K562 (cell line): ENCODE results near the gene ZNF260. TPM values are rescaled to one million over a fixed set of nuclear protein-coding genes. Genes with fewer than 3 reads are reported as not detected.

Source experiments
- ATAC-seq: fragments of 200-7000 bp; cut with Tn5 transposase; 3 replicates; pipeline ENCODE4 v1.9.1; 2020; ENCODE audit warnings: moderate library complexity
- BruUV-seq: library from RNA; stranded (reverse); fragments of 400-500 nt; replicated peaks from 2 replicates; lab custom pipeline; 2021; lab: Mats Ljungman, UMichigan
- CTCF ChIA-PET: fragments of 300-600 bp; formaldehyde crosslinking; extraction: SDS; loops from one replicate; lab custom pipeline; 2021; ENCODE audit warnings: low intra/inter-chr PET ratio; lab: Yijun Ruan, JAX
- POLR2A ChIA-PET: fragments of 300-600, 350-650 bp; sonication (Branson Sonifier 250); formaldehyde crosslinking; extraction: SDS; loops from one replicate; lab custom pipeline; 2021; ENCODE audit warnings: antibody characterized with exemption, inconsistent platforms; lab: Yijun Ruan, JAX
- DNase-seq, 4 experiments: peaks; one replicate each; pipeline versions ENCODE4 v3.0.0 to v3.0.0-alpha.2; 2011 to 2018; ENCODE audit warnings: low spot score in 3 of 4, mixed read lengths in 3 of 4; ENCODE audit errors: extremely low read depth in 1 of 4
- FAIRE-seq: peaks from 2 replicates; lab custom pipeline; 2011; peaks lifted over from hg19 to GRCh38; lab: Jason Lieb, UNC
- H2AFZ ChIP-seq: 2 replicates; pipeline ENCODE4 v1.6.0; 2011; ENCODE audit warnings: low read depth, low read length, control low read depth, inconsistent platforms
- H3K27ac ChIP-seq: fragments of 200-600 bp; 3 replicates; pipeline ENCODE4 v1.8.0; 2011; ENCODE audit warnings: low read depth, mild to moderate bottlenecking, control low read depth, inconsistent platforms, low read length, moderate library complexity, mixed read lengths; ENCODE audit errors: extremely low read depth
- H3K27me3 ChIP-seq, 2 experiments: fragments of 300-600 bp in 1 of 2; 2 replicates in 1 of 2; 3 replicates in 1 of 2; pipeline versions ENCODE4 v1.6.0 to v1.8.0; 2011; ENCODE audit warnings: inconsistent platforms in 2 of 2, low read length in 2 of 2, mild to moderate bottlenecking in 1 of 2, mixed read lengths in 1 of 2, moderate library complexity in 1 of 2; ENCODE audit not compliant: control insufficient read depth in 2 of 2, insufficient read depth in 2 of 2
- H3K36me3 ChIP-seq: fragments of 300-600 bp; 3 replicates; pipeline ENCODE4 v1.8.0; 2011; ENCODE audit warnings: mild to moderate bottlenecking, low read length, inconsistent platforms; ENCODE audit not compliant: control insufficient read depth, insufficient read depth
- H3K4me1 ChIP-seq, 2 experiments: fragments of 200-600 bp in 1 of 2; replicated peaks in 1 of 2; 2 replicates in 1 of 2; 3 replicates in 1 of 2; pipeline versions ENCODE4 v1.5.1 to v1.8.0; 2011; ENCODE audit warnings: inconsistent platforms in 2 of 2, low read length in 2 of 2, mild to moderate bottlenecking in 1 of 2, mixed read lengths in 1 of 2, moderate library complexity in 1 of 2; ENCODE audit not compliant: control insufficient read depth in 2 of 2, insufficient read depth in 2 of 2
- H3K4me2 ChIP-seq: 2 replicates; pipeline ENCODE4 v1.6.1; 2011; ENCODE audit warnings: low read length, control low read depth, inconsistent platforms, mixed read lengths; ENCODE audit not compliant: insufficient read depth
- H3K4me3 ChIP-seq: fragments of 200-600 bp; sonication (generic), shearing (Covaris generic); 2 replicates; pipeline ENCODE4 v1.5.1; 2016; ENCODE audit warnings: control low read depth, inconsistent platforms
- H3K79me2 ChIP-seq: fragments of 200-600 bp; 3 replicates; pipeline ENCODE4 v1.8.0; 2011; ENCODE audit warnings: low read length, inconsistent platforms; ENCODE audit not compliant: control insufficient read depth, insufficient read depth
- H3K9ac ChIP-seq, 2 experiments: 2 replicates each; pipeline versions ENCODE4 v1.6.0 to v1.6.1; 2011; ENCODE audit warnings: low read depth in 2 of 2, low read length in 2 of 2, control low read depth in 1 of 2, inconsistent platforms in 1 of 2, mild to moderate bottlenecking in 1 of 2, mixed read lengths in 1 of 2; ENCODE audit not compliant: insufficient read depth in 1 of 2
- H3K9me1 ChIP-seq: one replicate; pipeline ENCODE4 v1.6.0; 2011; ENCODE audit warnings: inconsistent platforms, mild to moderate bottlenecking, low read length, moderate library complexity; ENCODE audit not compliant: control insufficient read depth, insufficient read depth
- H3K9me3 ChIP-seq: replicated peaks from 2 replicates; pipeline ENCODE4 v1.5.1; 2011; ENCODE audit warnings: low read depth, low read length, inconsistent platforms; ENCODE audit not compliant: control insufficient read depth, insufficient read depth
- H4K20me1 ChIP-seq: replicated peaks from 2 replicates; pipeline ENCODE4 v1.6.1; 2011; ENCODE audit warnings: low read length, inconsistent platforms, mixed read lengths; ENCODE audit not compliant: control insufficient read depth, insufficient read depth
- ARHGAP35 ChIP-seq: fragments of 450-650 bp; IDR thresholded peaks from 2 replicates; pipeline ENCODE4 v1.6.1; 2018; ENCODE audit not compliant: partially characterized antibody
- BDP1 ChIP-seq: IDR thresholded peaks from 3 replicates; pipeline ENCODE4 v1.6.1; 2011; ENCODE audit not compliant: insufficient read length, insufficient read depth
- ELF2 ChIP-seq: fragments of 250-450 bp; sonication (Bioruptor Pico); IDR thresholded peaks from 2 replicates; pipeline ENCODE4 v1.5.0; 2021; ENCODE audit warnings: mild to moderate bottlenecking
- GATAD2B ChIP-seq: fragments of 450-650 bp; IDR thresholded peaks from 2 replicates; pipeline ENCODE4 v1.6.1; 2017; ENCODE audit warnings: mild to moderate bottlenecking, borderline replicate concordance
- GTF2A2 ChIP-seq: IDR thresholded peaks from 2 replicates; pipeline ENCODE4 v1.6.1; 2016; ENCODE audit warnings: mild to moderate bottlenecking, missing genetic modification characterization, missing compliant biosample characterization
- HEY1 ChIP-seq: fragments of 250-450 bp; sonication (Bioruptor Pico); IDR thresholded peaks from 2 replicates; pipeline ENCODE4 v1.5.0; 2020; ENCODE audit warnings: mild to moderate bottlenecking, moderate library complexity, borderline replicate concordance
- MLX ChIP-seq, 2 experiments: fragments of 450-650 bp in 1 of 2; sonication (generic) in 1 of 2; formaldehyde crosslinking; conservative IDR thresholded peaks; 2 replicates each; pipeline versions ENCODE4 v1.4.0 to v1.8.1; 2020 to 2022; ENCODE audit warnings: mild to moderate bottlenecking in 1 of 2, missing genetic modification reagents in 1 of 2
- PML ChIP-seq: IDR thresholded peaks from 2 replicates; pipeline ENCODE4 v1.6.1; 2012; ENCODE audit warnings: low read length, inconsistent platforms
- PTBP1 ChIP-seq: fragments of 200-400 bp; formaldehyde crosslinking; IDR thresholded peaks from 2 replicates; pipeline ENCODE4 v1.6.1; 2017; ENCODE audit warnings: low read depth, low read length
- RFX5 ChIP-seq: IDR thresholded peaks from 2 replicates; pipeline ENCODE4 v1.6.1; 2011; ENCODE audit warnings: low read depth, mild to moderate bottlenecking, improper control_type of control experiment, low read length
- SMAD4 ChIP-seq: fragments of 250-450 bp; sonication (Bioruptor Pico); conservative IDR thresholded peaks from 2 replicates; pipeline ENCODE4 v1.8.0; 2021; ENCODE audit warnings: inconsistent platforms, mild to moderate bottlenecking, moderate library complexity
- ZNF609 ChIP-seq: sonication (generic); formaldehyde crosslinking; IDR thresholded peaks from 2 replicates; pipeline ENCODE4 v1.8.1; 2023; ENCODE audit warnings: missing genetic modification reagents, mild to moderate bottlenecking, borderline replicate concordance
- WGBS: fragments of 100-300 bp; shearing (Covaris generic); methylation state at CpG from one replicate; pipeline ENCODE4 v1.1.6; 2016; ENCODE audit warnings: low coverage, mixed read lengths; ENCODE audit not compliant: insufficient coverage; ENCODE audit errors: missing lambda C conversion rate; 5-methylcytosine and 5-hydroxymethylcytosine counted together
- in situ Hi-C: fragments of 300-500 bp; cut with MboI; formaldehyde crosslinking; loops from 4 replicates; pipeline ENCODE4 v1.15.0; 2018; ENCODE audit warnings: inconsistent platforms, mixed read lengths
- intact Hi-C: fragments of 100-400 bp; cut with micrococcal nuclease; formaldehyde crosslinking; loops from 2 replicates; pipeline ENCODE4 v1.14.2; 2022
- polyA plus RNA-seq, 8 experiments: library from polyadenylated mRNA; depleted of rRNA in 4 of 8; stranded (reverse) in 5 of 8; unstranded in 3 of 8; fragments of >200 nt; fragmentation: Nextera tagmentation in 2 of 8; fragmentation: Illumina TruSeq in 1 of 8; extraction: Ambion mirVana in 2 of 8; extraction: Trizol in 1 of 8; gene quantifications; 2 replicates each; pipeline versions ENCODE4 v1.2.1 to v1.2.3, GENCODE V29; 2011 to 2014; ENCODE audit warnings: inconsistent platforms in 1 of 8, missing spikeins in 1 of 8
- total RNA-seq, 7 experiments: library from RNA; depleted of rRNA in 6 of 7; stranded (reverse); fragments of >200 nt in 6 of 7; fragmentation: Illumina TruSeq in 2 of 7; extraction: Trizol in 2 of 7; gene quantifications; 2 replicates each; pipeline versions ENCODE4 v1.2.1 to v1.2.3, GENCODE V29; 2011 to 2021; ENCODE audit warnings: low replicate concordance in 1 of 7

ZNF260 gene
- total and polyA plus RNA-seq, 9 of the 15 experiments (the other 6 are each of a cell fraction or from before 2014, with no cell fraction given) = 2.6 to 16.6 (median 5.8) TPM

- intact Hi-C loops (no loop called here), in situ Hi-C loops (no loop called here)
- peaks cover 12% of the 10 kb centered on the region; the same call in 2 of the 3 replicates for H3K36me3 ChIP-seq
- no peak overlapping the region for H2AFZ ChIP-seq
- no peak for TF ChIP-seq BDP1
- no peak for TF ChIP-seq GTF2A2 (tag)
- TF ChIP-seq ELF2 = no peak
- TF ChIP-seq RFX5 = no peak
- no peaks in the 10 kb centered on the region; the same call in 1 of the 2 replicates for H3K9me3 ChIP-seq
- H3K4me2 ChIP-seq = 0 out of 2 replicates have a peak overlapping the region, but pooled peaks have one; percentile 13
- H3K9me1 ChIP-seq = no peaks in the 10 kb centered on the region
- no peak for FAIRE-seq
- WGBS = 76% methylated on average over 5 of the region's 5 CpGs
- POLR2A ChIA-PET = no interaction called here
- H3K27me3 ChIP-seq = no peaks in the 10 kb centered on the region
- ATAC-seq = no peak
- H3K27ac ChIP-seq = no peak overlapping the region
- H3K9ac ChIP-seq = no peak overlapping the region
- peaks cover 29% of the 10 kb centered on the region for H3K79me2 ChIP-seq
- CTCF ChIA-PET = no interaction called here
- H4K20me1 ChIP-seq = no peaks in the 10 kb centered on the region
- peaks cover 3 to 4% of the 10 kb centered on the region in 2 experiments; a peak in 3 of 5 replicates for H3K4me1 ChIP-seq
- DNase-seq = no peak
- no peak overlapping the region; the same call in 1 of the 2 replicates for H3K4me3 ChIP-seq
- BruUV-seq = no TSS peak
Observed at GRCh38 chr19:36526581-36526980, 1.5 kb downstream of the ZNF260 start.

GRCh38 chr19:36524617-36525016 lies 3.5 kb downstream of the ZNF260 start:
- Histone ChIP-seq H3K9ac (no peak overlapping the region), H2AFZ (no peak overlapping the region), H3K4me2 (no peak overlapping the region), H3K79me2 (peaks cover 29% of the 10 kb centered on the region), H3K36me3 (peaks cover 12% of the 10 kb centered on the region; the same call in 2 of the 3 replicates), H3K4me1 (peaks cover 2 to 3% of the 10 kb centered on the region in 2 experiments; a peak in 2 of 5 replicates), H3K27ac (no peak overlapping the region), H3K9me3 (no peaks in the 10 kb centered on the region), H3K27me3 (no peaks in the 10 kb centered on the region), H3K9me1 (no peaks in the 10 kb centered on the region), H4K20me1 (no peaks in the 10 kb centered on the region), H3K4me3 (no peak overlapping the region)
- ATAC-seq = no peak
- intact Hi-C loops = no loop called here
- DNase-seq = no peak
- no peak for TF ChIP-seq ARHGAP35
- no peak for TF ChIP-seq PTBP1
- TF ChIP-seq HEY1 = no peak
- TF ChIP-seq MLX (CRISPR knock-in tag; conservative IDR thresholded peaks at IDR 0.05) = no peak
- TF ChIP-seq SMAD4 = no peak
- TF ChIP-seq GATAD2B = no peak
- no peak for TF ChIP-seq PML
- no peak for TF ChIP-seq ZNF609 (CRISPR knock-in tag)
- BruUV-seq = no TSS peak
- CTCF ChIA-PET = no interaction called here
- 77% methylated on average over 4 of the region's 4 CpGs for WGBS
- in situ Hi-C loops = no loop called here
- no peak for FAIRE-seq
- POLR2A ChIA-PET = no interaction called here
